Neural crest cell (in vitro differentiated cells): ENCODE data around the gene P2RY2. TPM values are rescaled to one million over a fixed set of nuclear protein-coding genes. Genes with fewer than 3 reads are reported as not detected.
A peak's percentile ranks its signal among the peaks of the same experiment; 100 is the strongest.

Experiments used
- DNase-seq: peaks from one replicate; pipeline ENCODE4 v3.0.0; 2021; ENCODE audit warnings: low read depth, mixed read lengths, low spot score
- H3K27ac Mint-ChIP-seq: one replicate; pipeline ENCODE4 v1.8.0; 2021; ENCODE audit warnings: mild to moderate bottlenecking, mixed read lengths; ENCODE audit not compliant: unreplicated experiment
- H3K27me3 Mint-ChIP-seq: 2 replicates; pipeline ENCODE4 v1.8.0; 2021; ENCODE audit warnings: low read depth, mild to moderate bottlenecking, mixed read lengths
- H3K36me3 Mint-ChIP-seq: 2 replicates; pipeline ENCODE4 v1.8.0; 2021; ENCODE audit warnings: low read depth, mild to moderate bottlenecking, mixed read lengths
- H3K4me1 Mint-ChIP-seq: 2 replicates; pipeline ENCODE4 v1.8.0; 2021; ENCODE audit warnings: mixed read lengths
- H3K4me3 Mint-ChIP-seq: one replicate; pipeline ENCODE4 v1.8.0; 2021; ENCODE audit warnings: mild to moderate bottlenecking, mixed read lengths
- H3K9me3 Mint-ChIP-seq: 2 replicates; pipeline ENCODE4 v1.8.0; 2021; ENCODE audit warnings: mixed read lengths
- CTCF ChIP-seq: fragments of 200-600 bp; sonication (generic); conservative IDR thresholded peaks from 2 replicates; pipeline ENCODE4 v1.5.0; 2021; ENCODE audit warnings: antibody characterized with exemption, mild to moderate bottlenecking
- total RNA-seq: library from RNA; stranded (reverse); gene quantifications from 2 replicates; pipeline ENCODE4 v1.2.1, GENCODE V29; 2021

Gene P2RY2
- total RNA-seq, 1 donor from 2014 or later = 0.14 TPM

GRCh38 chr11:73192272-73192671, 25.8 kb upstream of the P2RY2 start:
- no peak overlapping the region for H3K27ac Mint-ChIP-seq
- H3K4me3 Mint-ChIP-seq = no peak overlapping the region
- no peaks in the 10 kb centered on the region for H3K36me3 Mint-ChIP-seq
- H3K27me3 Mint-ChIP-seq = no peaks in the 10 kb centered on the region
- TF ChIP-seq CTCF = no peak
- H3K9me3 Mint-ChIP-seq = no peaks in the 10 kb centered on the region
- H3K4me1 Mint-ChIP-seq = no peaks in the 10 kb centered on the region
- DNase-seq = no peak

- Mint-ChIP-seq H3K4me3 (no peak overlapping the region), H3K9me3 (no peaks in the 10 kb centered on the region), H3K36me3 (no peaks in the 10 kb centered on the region), H3K4me1 (peaks cover 2% of the 10 kb centered on the region), H3K27ac (peak overlapping the region; percentile 10), H3K27me3 (no peaks in the 10 kb centered on the region)
- no peak for TF ChIP-seq CTCF
- DNase-seq = no peak
Observed at GRCh38 chr11:73193251-73194033, 24.6 kb upstream of the P2RY2 start.

- H3K27ac Mint-ChIP-seq = peak overlapping the region; percentile 10
- no peak for DNase-seq
- no peaks in the 10 kb centered on the region for H3K9me3 Mint-ChIP-seq
- peaks cover 6% of the 10 kb centered on the region for H3K4me1 Mint-ChIP-seq
- H3K27me3 Mint-ChIP-seq = no peaks in the 10 kb centered on the region
- H3K36me3 Mint-ChIP-seq = no peaks in the 10 kb centered on the region
- no peak for TF ChIP-seq CTCF
- no peak overlapping the region for H3K4me3 Mint-ChIP-seq
Observed at GRCh38 chr11:73194034-73194507, 24.0 kb upstream of the P2RY2 start.

- H3K9me3 Mint-ChIP-seq = no peaks in the 10 kb centered on the region
Observed at GRCh38 chr11:73194593-73194992, 23.5 kb upstream of the P2RY2 start.

GRCh38 chr11:73195191-73196007, 22.7 kb upstream of the P2RY2 start:
- no peak for TF ChIP-seq CTCF
- H3K36me3 Mint-ChIP-seq = no peaks in the 10 kb centered on the region
- H3K4me1 Mint-ChIP-seq = peaks cover 14% of the 10 kb centered on the region
- H3K27me3 Mint-ChIP-seq = no peaks in the 10 kb centered on the region
- H3K27ac Mint-ChIP-seq = no peak overlapping the region
- H3K9me3 Mint-ChIP-seq = no peaks in the 10 kb centered on the region
- no peak for DNase-seq
- no peak overlapping the region for H3K4me3 Mint-ChIP-seq

More at GRCh38 chr11:73194593-73194992, 23.5 kb upstream of the P2RY2 start:
- Mint-ChIP-seq H3K27ac (no peak overlapping the region), H3K27me3 (no peaks in the 10 kb centered on the region), H3K4me1 (peaks cover 6% of the 10 kb centered on the region), H3K4me3 (no peak overlapping the region), H3K36me3 (no peaks in the 10 kb centered on the region)
- DNase-seq = no peak
- TF ChIP-seq CTCF = no peak
